GM21717 (cell line): Measurements from ENCODE around the gene ISX.

Experiments
- ATAC-seq: cut with Tn5 transposase; IDR thresholded peaks from one replicate; pipeline ENCODE4 v1.9.1; 2021; ENCODE audit warnings: mild to moderate bottlenecking, moderate library complexity; ENCODE audit not compliant: unreplicated experiment

ISX gene

GRCh38 chr22:35051013-35051535 lies 14.9 kb upstream of the ISX start:
- ATAC-seq: no peak

- no peak for ATAC-seq
Measured at GRCh38 chr22:35051791-35052190, 14.2 kb upstream of the ISX start.

DNA sequence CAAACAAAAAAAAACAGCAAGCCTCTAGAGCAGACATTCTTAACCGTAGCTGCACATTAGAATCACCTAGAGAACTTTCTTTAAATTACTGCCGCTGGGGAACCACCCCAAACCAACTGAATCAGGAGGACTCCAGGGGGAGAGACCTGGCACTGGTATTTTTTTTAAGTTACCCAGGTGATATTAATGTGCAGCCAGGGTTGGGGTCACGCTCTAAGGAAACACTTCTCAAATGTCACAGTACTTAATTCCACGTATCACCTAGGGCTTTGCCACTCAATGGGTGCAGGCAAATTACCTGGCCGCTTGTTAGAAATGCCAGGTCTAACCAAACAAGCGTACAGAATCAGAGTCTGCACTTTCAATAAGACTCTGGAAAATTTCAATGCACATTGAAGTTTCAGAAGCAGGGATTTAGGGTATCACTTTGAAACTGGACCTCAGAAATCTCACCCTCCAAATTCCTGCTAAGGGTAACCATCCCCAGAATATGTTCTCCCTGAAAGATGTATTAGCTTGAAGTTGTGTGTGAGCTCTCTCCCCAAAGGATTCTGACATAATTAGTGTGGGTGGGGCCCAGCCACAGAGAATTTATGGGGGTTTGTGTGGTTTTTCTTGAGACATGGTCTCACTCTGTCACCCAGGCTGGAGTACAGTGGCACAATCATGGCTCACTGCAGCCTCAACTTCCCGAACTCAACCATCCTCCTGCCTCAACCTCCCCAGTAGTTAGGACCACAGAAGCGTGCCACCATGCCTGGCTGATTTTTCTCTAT lies 12.7 kb upstream of the ISX start:
- no peak for ATAC-seq

- no peak for ATAC-seq
Measured at GRCh38 chr22:35054064-35054463, 11.9 kb upstream of the ISX start.

DNA sequence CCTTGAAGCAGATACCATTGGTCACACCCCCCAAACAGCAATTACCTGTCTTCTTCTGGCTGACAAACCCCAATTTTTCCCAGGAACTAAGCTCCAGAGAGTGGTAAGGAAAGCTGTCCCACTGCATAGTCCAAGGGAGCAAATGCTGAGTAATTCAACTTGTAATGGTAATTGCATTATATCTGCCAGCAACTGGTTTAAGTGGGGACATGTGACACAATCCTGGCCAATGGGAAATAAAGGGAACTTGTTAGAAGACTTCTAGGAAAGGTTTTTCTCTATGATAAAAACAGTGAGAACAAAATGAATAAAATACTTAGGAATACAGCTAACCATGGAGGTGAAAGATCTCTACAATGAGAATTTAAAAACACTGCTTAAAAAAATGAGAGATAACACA lies 9.5 kb upstream of the ISX start:
- no peak for ATAC-seq

- no peak for ATAC-seq
Measured at GRCh38 chr22:35057155-35057554, 8.8 kb upstream of the ISX start.

- no peak for ATAC-seq
Measured at GRCh38 chr22:35059632-35060031, 6.3 kb upstream of the ISX start.

- ATAC-seq: peak; percentile 51
Measured at GRCh38 chr22:35064664-35065063, 1.3 kb upstream of the ISX start.

GRCh38 chr22:35065183-35065582 lies 775 bp upstream of the ISX start:
- ATAC-seq: no peak

DNA sequence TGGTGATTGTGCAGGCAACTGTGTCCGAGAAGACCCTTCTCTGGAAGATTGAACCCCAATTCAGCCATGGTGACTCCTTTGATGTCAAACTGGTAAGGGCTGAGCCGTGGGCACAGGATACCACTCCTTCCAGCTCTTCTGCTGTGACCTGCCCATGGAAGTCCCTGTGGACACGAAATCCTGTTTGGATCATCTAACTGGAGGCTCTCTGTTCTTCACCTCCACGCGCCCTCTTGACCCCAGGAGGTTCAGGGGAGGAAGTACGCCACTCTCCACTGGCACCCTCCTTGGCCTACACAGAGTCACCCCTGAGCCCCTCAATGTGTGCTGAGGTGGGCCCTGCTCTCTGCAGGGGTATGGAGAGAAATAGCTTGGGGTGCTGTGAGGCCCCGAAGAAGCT lies 810 bp downstream of the ISX start:
- no peak for ATAC-seq

GRCh38 chr22:35069541-35069940 lies 3.6 kb downstream of the ISX start:
- ATAC-seq: no peak

GRCh38 chr22:35070451-35071093 lies 4.6 kb downstream of the ISX start:
- ATAC-seq: no peak

DNA sequence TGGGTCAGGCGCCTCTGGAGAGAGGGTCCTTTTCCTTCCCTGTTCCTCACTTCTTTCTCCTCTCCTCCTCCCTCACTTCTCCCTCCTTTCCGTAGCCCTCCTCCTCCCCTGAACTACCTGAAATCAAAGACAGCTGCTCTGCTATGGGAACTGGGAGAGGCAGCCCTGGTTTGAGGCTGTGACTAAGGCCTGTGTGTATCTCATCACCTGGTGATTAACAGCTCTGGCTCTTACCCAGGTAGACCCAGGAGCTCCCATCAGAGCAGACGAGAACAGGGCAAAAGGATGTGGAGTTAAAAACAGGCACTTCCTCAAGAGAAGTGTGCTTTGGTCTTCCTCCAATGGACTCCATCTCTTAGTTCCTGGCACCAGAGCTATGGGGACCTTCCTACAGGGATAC lies 5.8 kb downstream of the ISX start:
- ATAC-seq: no peak

- no peak for ATAC-seq
Measured at GRCh38 chr22:35072925-35073324, 7.0 kb downstream of the ISX start.

DNA sequence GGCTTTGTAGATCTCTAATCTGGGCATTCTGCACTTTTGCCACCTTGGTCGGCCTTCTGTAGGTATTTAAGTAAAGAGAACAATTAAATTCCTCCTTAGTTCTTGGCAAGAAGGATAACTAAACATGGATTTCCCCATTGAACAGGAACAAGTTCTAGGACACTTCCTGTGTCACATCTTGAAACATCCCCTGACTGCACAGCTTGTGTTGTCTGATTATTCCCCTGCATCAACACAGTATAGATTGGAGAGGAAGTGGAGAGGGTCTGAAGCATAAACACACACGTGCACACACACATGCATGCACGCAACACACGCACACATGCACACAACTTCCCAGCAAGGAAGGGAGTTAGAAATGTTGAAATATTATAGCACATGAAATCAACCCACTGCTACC lies 8.6 kb downstream of the ISX start:
- no peak for ATAC-seq

DNA sequence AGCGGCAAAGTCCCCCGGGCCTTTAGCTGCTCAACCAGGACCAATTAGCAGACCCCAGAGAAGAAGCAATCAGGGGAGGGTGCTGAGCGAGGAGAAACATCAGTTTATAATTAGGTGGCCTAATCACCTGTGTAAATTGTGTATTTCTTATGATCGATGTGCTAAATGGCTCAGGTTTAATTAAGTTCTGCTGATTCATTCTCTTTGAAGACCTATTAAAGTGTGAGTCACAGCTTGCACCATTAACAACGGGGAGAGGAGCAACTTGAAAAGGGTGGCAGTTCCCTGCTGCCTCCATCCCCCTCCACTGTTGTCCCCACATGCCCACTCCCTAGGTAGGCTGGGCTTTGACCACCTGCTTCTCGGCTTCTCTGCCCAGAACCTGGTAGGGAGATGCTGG lies 10.7 kb downstream of the ISX start:
- no peak for ATAC-seq

GRCh38 chr22:35085621-35086020 lies 19.7 kb downstream of the ISX start:
- ATAC-seq: no peak

GRCh38 chr22:35089139-35089538 lies 23.2 kb downstream of the ISX start:
- ATAC-seq: no peak

- no peak for ATAC-seq
Measured at GRCh38 chr22:35092406-35092805, 26.4 kb downstream of the ISX start.

GRCh38 chr22:35098921-35099320 lies 33.0 kb downstream of the ISX start:
- no peak for ATAC-seq

DNA sequence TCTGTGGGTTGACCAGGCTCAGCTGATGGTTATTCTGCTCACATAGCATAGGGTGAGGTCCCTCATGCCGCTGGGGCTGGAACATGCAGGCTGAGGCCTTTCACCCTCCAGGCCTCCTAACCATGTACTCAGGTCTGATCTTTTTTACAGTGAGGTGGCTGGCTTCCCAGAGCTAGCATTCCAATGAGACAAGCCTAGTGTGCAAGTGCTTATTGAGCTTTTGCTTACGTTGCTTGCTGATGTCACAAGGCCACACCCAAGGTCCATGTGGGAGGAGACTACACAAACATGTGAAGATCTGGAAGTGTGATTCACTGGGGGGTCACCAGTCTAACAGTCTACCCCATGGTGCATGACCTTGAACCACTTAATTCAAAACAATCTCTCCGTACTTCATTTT lies 33.9 kb downstream of the ISX start:
- ATAC-seq: no peak

DNA sequence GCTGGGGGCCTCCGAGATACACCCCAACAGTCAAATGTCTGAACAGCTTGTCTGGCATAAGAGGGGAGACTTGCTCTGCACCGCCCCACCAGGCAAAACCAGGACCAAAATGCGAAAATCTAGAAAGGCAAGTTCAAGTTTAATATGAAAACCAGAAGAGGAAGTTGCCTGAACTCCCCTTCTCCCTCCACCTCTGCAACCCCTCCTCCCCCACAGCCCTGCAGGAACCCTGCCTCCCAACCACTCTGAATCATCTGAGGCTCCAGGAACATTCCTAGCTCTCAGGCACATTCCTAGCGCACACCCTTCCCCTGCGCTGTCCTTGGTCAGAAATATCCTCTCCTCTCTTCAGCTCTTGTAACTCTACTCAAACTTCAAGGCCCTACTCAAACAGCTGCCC lies 36.7 kb downstream of the ISX start:
- no peak for ATAC-seq
